Central memory CD8-positive, alpha-beta T cell (primary cell): ENCODE measurements around the gene OR10D3.

ENCODE experiments used
- ATAC-seq: fragments of 150-1000 bp; cut with Tn5 transposase; replicated peaks from 2 replicates; pipeline ENCODE4 v1.10.0; 2022; ENCODE audit warnings: mild to moderate bottlenecking, moderate FRiP score, moderate number of reproducible peaks; ENCODE audit not compliant: poor library complexity, severe bottlenecking; ENCODE audit errors: extremely low read depth
- DNase-seq, 2 donors: peaks; one replicate each; pipeline ENCODE4 v3.0.0; 2021; ENCODE audit warnings: low spot score in 2 of 2
- H3K27ac Mint-ChIP-seq: one replicate; pipeline ENCODE4 v1.8.0; 2022; ENCODE audit warnings: low read depth, mild to moderate bottlenecking, moderate library complexity, mixed read lengths
- H3K27me3 Mint-ChIP-seq: one replicate; pipeline ENCODE4 v1.8.0; 2022; ENCODE audit warnings: mixed read lengths
- H3K36me3 Mint-ChIP-seq: one replicate; pipeline ENCODE4 v1.8.0; 2022; ENCODE audit warnings: mild to moderate bottlenecking, moderate library complexity, mixed read lengths; ENCODE audit not compliant: insufficient read depth
- H3K4me1 Mint-ChIP-seq: one replicate; pipeline ENCODE4 v1.8.0; 2022; ENCODE audit warnings: mixed read lengths
- H3K4me3 Mint-ChIP-seq: one replicate; pipeline ENCODE4 v1.8.0; 2022; ENCODE audit warnings: mild to moderate bottlenecking, moderate library complexity, mixed read lengths
- H3K9me3 Mint-ChIP-seq: one replicate; pipeline ENCODE4 v1.8.0; 2022; ENCODE audit warnings: mixed read lengths

OR10D3 gene

DNA sequence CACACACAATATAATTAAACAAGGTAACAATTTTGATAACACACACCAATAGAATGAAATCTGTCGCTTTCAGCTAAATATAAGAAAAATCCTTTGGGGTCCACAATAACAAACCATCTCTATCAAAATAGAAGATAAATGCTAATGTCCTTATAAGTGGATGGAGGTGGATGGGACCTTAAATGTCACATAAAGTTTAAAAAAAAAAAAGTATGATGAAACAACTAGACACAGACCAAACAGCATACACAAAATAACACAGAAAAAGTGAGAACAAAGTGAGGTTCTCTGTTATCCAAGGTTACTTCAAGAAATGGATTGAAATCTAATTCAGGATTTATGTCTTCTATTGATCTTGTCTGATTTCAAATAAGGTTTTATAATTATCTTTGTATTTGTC lies 10.5 kb upstream of the OR10D3 start:
- H3K36me3 Mint-ChIP-seq: no peaks in the 10 kb centered on the region
- H3K4me1 Mint-ChIP-seq: no peaks in the 10 kb centered on the region
- H3K4me3 Mint-ChIP-seq: no peak overlapping the region
- DNase-seq (no peak), ATAC-seq (no peak)
- peaks cover 5% of the 10 kb centered on the region for H3K9me3 Mint-ChIP-seq
- H3K27me3 Mint-ChIP-seq: peaks cover 3% of the 10 kb centered on the region
- no peak overlapping the region for H3K27ac Mint-ChIP-seq

- no peaks in the 10 kb centered on the region for H3K27me3 Mint-ChIP-seq
- H3K9me3 Mint-ChIP-seq: peaks cover 5% of the 10 kb centered on the region
- ATAC-seq: no peak
- H3K27ac Mint-ChIP-seq: no peak overlapping the region
- H3K4me1 Mint-ChIP-seq: no peaks in the 10 kb centered on the region
- no peak for DNase-seq
- no peaks in the 10 kb centered on the region for H3K36me3 Mint-ChIP-seq
- H3K4me3 Mint-ChIP-seq: no peak overlapping the region
These were observed 9.1 kb upstream of the OR10D3 start for GRCh38 chr11:124174001-124174583.

GRCh38 chr11:124176925-124177715 lies 6.0 kb upstream of the OR10D3 start:
- H3K36me3 Mint-ChIP-seq: no peaks in the 10 kb centered on the region
- DNase-seq (no peak), ATAC-seq (no peak)
- H3K4me1 Mint-ChIP-seq: no peaks in the 10 kb centered on the region
- peaks cover 10% of the 10 kb centered on the region for H3K27me3 Mint-ChIP-seq
- H3K9me3 Mint-ChIP-seq: no peaks in the 10 kb centered on the region
- no peak overlapping the region for H3K27ac Mint-ChIP-seq
- no peak overlapping the region for H3K4me3 Mint-ChIP-seq

GRCh38 chr11:124179310-124179709 lies 3.8 kb upstream of the OR10D3 start:
- H3K9me3 Mint-ChIP-seq: no peaks in the 10 kb centered on the region
- no peak for DNase-seq
- no peak overlapping the region for H3K27ac Mint-ChIP-seq
- H3K4me3 Mint-ChIP-seq: no peak overlapping the region
- H3K4me1 Mint-ChIP-seq: no peaks in the 10 kb centered on the region
- peaks cover 12% of the 10 kb centered on the region for H3K27me3 Mint-ChIP-seq
- no peak for ATAC-seq
- no peaks in the 10 kb centered on the region for H3K36me3 Mint-ChIP-seq

DNA sequence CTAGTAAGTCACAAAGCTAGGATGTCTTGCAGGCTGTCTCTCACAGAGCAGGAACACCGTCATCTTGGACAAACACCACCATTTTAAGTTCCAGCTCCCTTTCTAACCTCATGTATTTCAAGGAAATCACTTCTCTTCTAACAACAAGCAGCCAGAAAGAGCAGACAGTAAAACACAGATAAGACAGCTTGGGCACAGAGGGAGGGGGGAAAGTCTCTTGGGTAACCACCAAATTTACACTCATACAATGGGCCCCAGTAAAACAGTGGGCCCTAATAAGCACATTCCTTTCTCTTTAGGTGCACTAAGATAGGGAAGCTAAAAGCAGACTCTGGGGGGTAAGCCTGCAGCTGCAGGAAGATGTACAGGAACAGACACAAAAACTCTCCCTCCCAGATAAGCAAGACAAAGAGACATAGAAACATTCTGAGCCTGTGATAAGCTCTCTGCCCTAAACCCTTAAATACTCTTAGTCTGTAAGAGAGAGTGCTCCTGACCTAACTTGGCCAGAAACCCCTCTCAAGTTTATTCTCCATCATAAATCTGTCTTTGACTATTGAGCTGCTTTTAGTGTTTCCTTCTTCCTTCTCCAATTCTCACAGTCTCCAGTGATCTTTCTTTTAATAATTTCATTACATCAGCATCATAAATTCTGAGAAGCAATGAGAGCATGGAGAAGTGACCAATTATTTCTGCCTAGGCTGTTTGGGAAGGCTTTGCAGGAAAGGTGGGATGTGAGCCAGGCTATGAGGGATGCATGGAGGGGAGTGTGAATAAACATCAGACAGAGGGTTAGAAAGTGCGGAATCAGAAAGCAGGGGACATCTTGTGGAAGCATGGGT lies 7.4 kb downstream of the OR10D3 start:
- Mint-ChIP-seq H3K4me1 (no peaks in the 10 kb centered on the region), H3K27me3 (peaks cover 26% of the 10 kb centered on the region), H3K9me3 (no peaks in the 10 kb centered on the region), H3K4me3 (no peak overlapping the region), H3K36me3 (no peaks in the 10 kb centered on the region), H3K27ac (no peak overlapping the region)
- no peak for DNase-seq
- ATAC-seq: no peak

DNA sequence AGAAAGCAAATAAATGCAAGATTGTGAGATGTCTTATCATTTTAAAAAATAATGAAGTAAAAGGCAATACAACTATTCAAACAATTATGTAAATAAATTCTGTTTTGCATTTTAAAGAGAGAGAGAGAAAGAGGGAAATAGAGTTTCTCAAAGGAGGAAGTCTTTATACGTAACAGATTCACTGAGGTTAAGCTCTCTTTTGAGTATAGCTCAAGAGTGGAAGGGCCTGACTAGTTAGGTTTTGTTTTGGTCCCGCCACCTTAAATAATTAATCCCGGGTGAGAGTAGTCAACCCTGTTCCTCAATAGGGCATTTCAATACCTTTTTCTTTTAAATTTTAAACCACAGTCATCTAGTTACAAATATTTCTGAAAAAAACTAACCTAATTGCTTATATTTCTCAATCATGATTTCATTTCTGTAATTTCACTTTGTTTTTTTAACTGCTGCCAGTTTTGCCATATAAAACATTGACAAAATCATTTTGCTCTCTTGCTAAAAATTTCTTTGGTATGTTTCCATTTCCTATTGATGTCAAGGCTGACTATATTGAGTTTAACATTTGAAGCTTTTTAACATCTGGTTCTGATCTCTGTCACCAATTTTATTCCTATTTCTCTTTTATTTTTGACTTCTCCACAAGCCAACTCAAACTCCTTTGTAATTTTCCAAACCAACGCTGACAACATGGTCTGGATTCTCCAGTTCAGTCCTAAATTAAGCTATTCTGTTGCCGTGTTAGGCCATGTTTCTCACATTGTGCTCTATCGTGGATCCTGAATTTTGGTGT lies 10.3 kb downstream of the OR10D3 start:
- no peak overlapping the region for H3K27ac Mint-ChIP-seq
- DNase-seq (no peak), ATAC-seq (no peak)
- H3K27me3 Mint-ChIP-seq: peaks cover 12% of the 10 kb centered on the region
- H3K4me3 Mint-ChIP-seq: no peak overlapping the region
- no peaks in the 10 kb centered on the region for H3K36me3 Mint-ChIP-seq
- no peaks in the 10 kb centered on the region for H3K4me1 Mint-ChIP-seq
- no peaks in the 10 kb centered on the region for H3K9me3 Mint-ChIP-seq

- no peaks in the 10 kb centered on the region for H3K36me3 Mint-ChIP-seq
- H3K4me1 Mint-ChIP-seq: no peaks in the 10 kb centered on the region
- H3K27ac Mint-ChIP-seq: no peak overlapping the region
- DNase-seq: no peak
- no peak overlapping the region for H3K4me3 Mint-ChIP-seq
- ATAC-seq: no peak
- H3K9me3 Mint-ChIP-seq: no peaks in the 10 kb centered on the region
- peaks cover 20% of the 10 kb centered on the region for H3K27me3 Mint-ChIP-seq
These were observed 11.4 kb downstream of the OR10D3 start for GRCh38 chr11:124194293-124195188.

GRCh38 chr11:124195189-124195734 lies 12.1 kb downstream of the OR10D3 start:
- ATAC-seq: no peak
- no peak for DNase-seq
- Mint-ChIP-seq H3K36me3 (no peaks in the 10 kb centered on the region), H3K4me3 (no peak overlapping the region), H3K27me3 (peaks cover 27% of the 10 kb centered on the region), H3K27ac (no peak overlapping the region), H3K4me1 (no peaks in the 10 kb centered on the region), H3K9me3 (no peaks in the 10 kb centered on the region)

- Mint-ChIP-seq H3K36me3 (no peaks in the 10 kb centered on the region), H3K27ac (no peak overlapping the region), H3K4me3 (no peak overlapping the region), H3K9me3 (no peaks in the 10 kb centered on the region), H3K4me1 (no peaks in the 10 kb centered on the region), H3K27me3 (peaks cover 18% of the 10 kb centered on the region)
- no peak for ATAC-seq
- DNase-seq: no peak
These were observed 14.9 kb downstream of the OR10D3 start for GRCh38 chr11:124197999-124198398.

DNA sequence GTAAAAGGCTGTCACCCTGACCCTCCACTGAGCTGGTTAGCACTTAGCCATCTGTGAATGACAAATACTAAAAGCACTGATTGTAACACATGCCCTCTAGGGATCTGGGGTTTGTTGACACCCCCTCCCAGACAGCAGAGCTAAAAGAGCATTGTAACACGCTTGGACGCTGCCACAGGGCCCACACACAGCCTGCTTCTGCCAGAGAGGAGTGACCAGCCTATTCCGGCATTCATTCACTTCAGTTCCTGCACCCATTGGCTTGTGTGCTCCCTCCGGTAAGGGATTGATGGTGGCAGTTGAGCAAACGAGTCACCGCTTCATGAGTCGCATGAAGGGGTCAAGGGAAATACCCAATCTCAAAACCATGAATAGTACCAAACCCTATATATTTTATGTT lies 15.8 kb downstream of the OR10D3 start:
- H3K27ac Mint-ChIP-seq: no peak overlapping the region
- no peak for ATAC-seq
- H3K4me3 Mint-ChIP-seq: no peak overlapping the region
- DNase-seq: no peak
- H3K9me3 Mint-ChIP-seq: no peaks in the 10 kb centered on the region
- peaks cover 18% of the 10 kb centered on the region for H3K27me3 Mint-ChIP-seq
- H3K4me1 Mint-ChIP-seq: no peaks in the 10 kb centered on the region
- no peaks in the 10 kb centered on the region for H3K36me3 Mint-ChIP-seq

GRCh38 chr11:124199702-124200101 lies 16.6 kb downstream of the OR10D3 start:
- ATAC-seq (no peak), DNase-seq (no peak)
- no peak overlapping the region for H3K4me3 Mint-ChIP-seq
- H3K36me3 Mint-ChIP-seq: no peaks in the 10 kb centered on the region
- H3K9me3 Mint-ChIP-seq: no peaks in the 10 kb centered on the region
- H3K27me3 Mint-ChIP-seq: peaks cover 18% of the 10 kb centered on the region
- no peaks in the 10 kb centered on the region for H3K4me1 Mint-ChIP-seq
- H3K27ac Mint-ChIP-seq: no peak overlapping the region
